ENCODE results near the gene RIMBP2. TPM values are rescaled to one million over a fixed set of nuclear protein-coding genes. Genes with fewer than 3 reads are reported as not detected.

Gene RIMBP2
- polyA plus RNA-seq, 1 of the 3 experiments (the other 2 are of a cell fraction): 0.90 TPM

DNA sequence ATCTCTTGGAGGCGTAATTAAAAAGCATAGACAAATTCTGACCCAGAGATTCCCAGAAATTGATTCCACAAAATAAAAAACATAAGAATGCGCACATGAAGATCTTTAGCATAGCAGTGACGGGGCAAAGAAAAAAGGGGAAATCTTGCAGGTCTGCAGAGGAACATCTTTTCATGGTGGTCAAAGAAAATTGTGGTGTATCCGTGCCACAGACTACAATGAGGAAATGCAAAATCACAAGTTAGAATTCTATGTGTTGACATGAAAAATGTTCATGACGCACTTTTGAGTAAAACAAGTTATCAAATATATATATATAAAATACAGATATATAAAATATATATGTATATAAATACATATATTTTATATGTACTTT is 101.6 kb downstream of the RIMBP2 start:
- ChIA-PET POLR2A (no interaction called here), CTCF (no interaction called here)
- peak overlapping the region in 1 of 2 experiments; percentile 48; a peak in 2 of 4 replicates for H3K27ac ChIP-seq (ENCODE audit: low read depth in 2 of 2, low read length in 1 of 2)
- H3K4me1 ChIP-seq (ENCODE audit: control insufficient read depth in 1 of 2, insufficient read depth in 2 of 2, low read depth in 1 of 2, low read length in 1 of 2): peaks cover 0 to 72% of the 10 kb centered on the region in 2 experiments; a peak in 1 of 4 replicates
- no peaks in the 10 kb centered on the region for H3K9me3 ChIP-seq
- H3K4me3 ChIP-seq (ENCODE audit: low read depth in 2 of 2, low read length in 1 of 2): no peak overlapping the region
- H3K27me3 ChIP-seq (ENCODE audit: insufficient read depth): no peaks in the 10 kb centered on the region
- H3K9ac ChIP-seq: no peak overlapping the region
- H3K79me2 ChIP-seq (ENCODE audit: insufficient read depth): no peaks in the 10 kb centered on the region
- H4K20me1 ChIP-seq (ENCODE audit: insufficient read depth): no peaks in the 10 kb centered on the region
- TF ChIP-seq JUND (IDR thresholded peaks at IDR 0.05) (no peak), IRF3 (IDR thresholded peaks at IDR 0.05; ENCODE audit: low read depth, low read length) (no peak), RFX5 (IDR thresholded peaks at IDR 0.05; ENCODE audit: low read length) (no peak)
- no peak for DNase-seq
- H2AFZ ChIP-seq (ENCODE audit: low read depth): no peak overlapping the region
- 75% methylated on average over 5 of the region's 5 CpGs for WGBS (ENCODE audit: low lambda C conversion rate)
- no peaks in the 10 kb centered on the region for H3F3A ChIP-seq (replicated peaks; ENCODE audit: insufficient read depth)
- H3K4me2 ChIP-seq: no peak overlapping the region
- no peaks in the 10 kb centered on the region for H3K36me3 ChIP-seq (replicated peaks in 1 of 2; ENCODE audit: control insufficient read depth in 1 of 2, insufficient read depth in 2 of 2, low read length in 1 of 2)
- H3K9me2 ChIP-seq: no peaks in the 10 kb centered on the region

GRCh38 chr12:130613831-130614529 is 102.1 kb downstream of the RIMBP2 start:
- no peak overlapping the region for H3K9ac ChIP-seq
- no peaks in the 10 kb centered on the region for H4K20me1 ChIP-seq (ENCODE audit: insufficient read depth)
- H3K27me3 ChIP-seq (ENCODE audit: insufficient read depth): no peaks in the 10 kb centered on the region
- no peaks in the 10 kb centered on the region for H3K9me2 ChIP-seq
- TF ChIP-seq PBX3 (IDR thresholded peaks at IDR 0.05) (no peak), USF1 (IDR thresholded peaks at IDR 0.05; ENCODE audit: borderline replicate concordance, low read depth) (no peak), ELF1 (IDR thresholded peaks at IDR 0.05) (no peak), CTCF (IDR thresholded peaks at IDR 0.05) (no peak), FOXM1 (IDR thresholded peaks at IDR 0.05; ENCODE audit: low read depth) (no peak), ZBTB33 (IDR thresholded peaks at IDR 0.05; ENCODE audit: borderline replicate concordance, low read depth) (no peak), RXRA (IDR thresholded peaks at IDR 0.05; ENCODE audit: borderline replicate concordance, low read depth) (no peak), TCF12 (IDR thresholded peaks at IDR 0.05) (no peak), TEAD4 (IDR thresholded peaks at IDR 0.05; ENCODE audit: borderline replicate concordance, insufficient read depth) (no peak)
- no peak overlapping the region for H3K4me3 ChIP-seq (ENCODE audit: low read depth in 2 of 2, low read length in 1 of 2)
- H3K36me3 ChIP-seq (replicated peaks in 1 of 2; ENCODE audit: control insufficient read depth in 1 of 2, insufficient read depth in 2 of 2, low read length in 1 of 2): no peaks in the 10 kb centered on the region
- H3F3A ChIP-seq (replicated peaks; ENCODE audit: insufficient read depth): no peaks in the 10 kb centered on the region
- 60% methylated on average over 14 of the region's 14 CpGs for WGBS (ENCODE audit: low lambda C conversion rate)
- no peak for DNase-seq
- H3K9me3 ChIP-seq: no peaks in the 10 kb centered on the region
- peak overlapping the region in 1 of 2 experiments; percentile 48; a peak in 2 of 4 replicates for H3K27ac ChIP-seq (ENCODE audit: low read depth in 2 of 2, low read length in 1 of 2)
- H3K4me2 ChIP-seq: no peak overlapping the region
- no peaks in the 10 kb centered on the region for H3K79me2 ChIP-seq (ENCODE audit: insufficient read depth)
- CTCF ChIA-PET: no interaction called here
- no peak overlapping the region for H2AFZ ChIP-seq (ENCODE audit: low read depth)
- peaks cover 0 to 72% of the 10 kb centered on the region in 2 experiments; a peak in 1 of 4 replicates for H3K4me1 ChIP-seq (ENCODE audit: control insufficient read depth in 1 of 2, insufficient read depth in 2 of 2, low read depth in 1 of 2, low read length in 1 of 2)
- POLR2A ChIA-PET: no interaction called here

Data from SK-N-SH (cell line).